Calu3 (cell line): ENCODE data around the gene DSCAML1. TPM values are rescaled to one million over a fixed set of nuclear protein-coding genes. Genes with fewer than 3 reads are reported as not detected.

Experiments
- BruUV-seq: library from RNA; stranded (reverse); fragments of 400-500 nt; replicated peaks from 2 replicates; lab custom pipeline; 2021; lab: Mats Ljungman, UMichigan
- CTCF ChIA-PET: fragments of 300-600 bp; sonication (Branson Sonifier 250); formaldehyde crosslinking; loops from one replicate; lab custom pipeline; 2022; ENCODE audit warnings: antibody characterized with exemption; lab: Charles Lee
- DNase-seq: peaks from one replicate; pipeline ENCODE4 v3.0.0; 2022
- H3K27ac Mint-ChIP-seq: one replicate; pipeline ENCODE4 v1.8.0; 2022; ENCODE audit warnings: mixed read lengths; ENCODE audit not compliant: unreplicated experiment
- H3K27me3 Mint-ChIP-seq: one replicate; pipeline ENCODE4 v1.8.0; 2022; ENCODE audit warnings: mixed read lengths; ENCODE audit not compliant: unreplicated experiment
- H3K36me3 Mint-ChIP-seq: one replicate; pipeline ENCODE4 v1.8.0; 2022; ENCODE audit warnings: mild to moderate bottlenecking, moderate library complexity, mixed read lengths; ENCODE audit not compliant: insufficient read depth, unreplicated experiment
- H3K4me1 Mint-ChIP-seq: one replicate; pipeline ENCODE4 v1.8.0; 2022; ENCODE audit warnings: mild to moderate bottlenecking, low read depth, mixed read lengths; ENCODE audit not compliant: unreplicated experiment
- H3K4me3 Mint-ChIP-seq: one replicate; pipeline ENCODE4 v1.8.0; 2022; ENCODE audit warnings: mild to moderate bottlenecking, low read depth, moderate library complexity, mixed read lengths; ENCODE audit not compliant: unreplicated experiment
- H3K9me3 Mint-ChIP-seq: one replicate; pipeline ENCODE4 v1.8.0; 2022; ENCODE audit warnings: low read depth, mixed read lengths; ENCODE audit not compliant: unreplicated experiment
- intact Hi-C: fragments of 100-400 bp; cut with micrococcal nuclease; formaldehyde crosslinking; loops from one replicate; pipeline ENCODE4 v1.10.0; 2022; ENCODE audit not compliant: unreplicated experiment
- total RNA-seq: library from RNA; stranded (reverse); gene quantifications from 2 replicates; pipeline ENCODE4 v1.2.3, GENCODE V29; 2022
- TF ChIP-seq, protein P1 (sequence below): fragments of 200-600 bp; IDR thresholded peaks from one replicate; pipeline ENCODE4 v1.8.0; 2022; ENCODE audit warnings: antibody characterized with exemption; ENCODE audit not compliant: unreplicated experiment

Gene DSCAML1
- total RNA-seq, 1 experiment from 2014 or later, result 0.07 TPM

DNA sequence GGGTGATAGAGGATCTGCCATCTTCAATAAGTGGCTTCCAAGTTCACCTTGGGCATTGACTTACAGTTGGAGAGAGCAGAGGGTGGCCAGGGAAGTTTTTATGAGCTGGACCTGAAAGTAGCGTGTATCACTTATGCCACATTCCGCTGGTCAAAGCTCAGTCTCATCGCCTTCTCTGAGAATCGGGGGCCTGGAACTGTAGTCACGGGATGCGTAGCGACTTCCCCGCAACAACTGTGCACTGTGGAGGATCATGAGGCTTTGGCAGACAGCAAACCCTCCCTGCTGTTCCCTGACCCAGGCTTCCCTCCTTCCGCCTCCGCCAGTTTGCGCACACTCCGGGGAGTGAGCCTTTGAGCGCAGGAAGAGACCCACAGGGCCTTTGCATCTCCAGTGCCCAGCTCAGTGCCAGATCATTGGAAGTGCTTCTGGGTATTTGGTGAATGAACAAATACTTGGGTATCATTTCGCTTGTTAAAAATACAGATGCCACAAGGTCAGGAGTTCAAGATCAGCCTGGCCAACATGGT, 373.9 kb downstream of the DSCAML1 start:
- no peak for DNase-seq
- no peak overlapping the region for H3K4me3 Mint-ChIP-seq
- intact Hi-C loops, result no loop called here
- BruUV-seq, result no TSS peak
- TF ChIP-seq, protein P1, sequence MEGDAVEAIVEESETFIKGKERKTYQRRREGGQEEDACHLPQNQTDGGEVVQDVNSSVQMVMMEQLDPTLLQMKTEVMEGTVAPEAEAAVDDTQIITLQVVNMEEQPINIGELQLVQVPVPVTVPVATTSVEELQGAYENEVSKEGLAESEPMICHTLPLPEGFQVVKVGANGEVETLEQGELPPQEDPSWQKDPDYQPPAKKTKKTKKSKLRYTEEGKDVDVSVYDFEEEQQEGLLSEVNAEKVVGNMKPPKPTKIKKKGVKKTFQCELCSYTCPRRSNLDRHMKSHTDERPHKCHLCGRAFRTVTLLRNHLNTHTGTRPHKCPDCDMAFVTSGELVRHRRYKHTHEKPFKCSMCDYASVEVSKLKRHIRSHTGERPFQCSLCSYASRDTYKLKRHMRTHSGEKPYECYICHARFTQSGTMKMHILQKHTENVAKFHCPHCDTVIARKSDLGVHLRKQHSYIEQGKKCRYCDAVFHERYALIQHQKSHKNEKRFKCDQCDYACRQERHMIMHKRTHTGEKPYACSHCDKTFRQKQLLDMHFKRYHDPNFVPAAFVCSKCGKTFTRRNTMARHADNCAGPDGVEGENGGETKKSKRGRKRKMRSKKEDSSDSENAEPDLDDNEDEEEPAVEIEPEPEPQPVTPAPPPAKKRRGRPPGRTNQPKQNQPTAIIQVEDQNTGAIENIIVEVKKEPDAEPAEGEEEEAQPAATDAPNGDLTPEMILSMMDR, result no peak
- no peaks in the 10 kb centered on the region for H3K4me1 Mint-ChIP-seq
- H3K36me3 Mint-ChIP-seq, result no peaks in the 10 kb centered on the region
- CTCF ChIA-PET, result no interaction called here
- H3K27ac Mint-ChIP-seq, result no peak overlapping the region
- peaks cover 69% of the 10 kb centered on the region for H3K27me3 Mint-ChIP-seq
- no peaks in the 10 kb centered on the region for H3K9me3 Mint-ChIP-seq

DNA sequence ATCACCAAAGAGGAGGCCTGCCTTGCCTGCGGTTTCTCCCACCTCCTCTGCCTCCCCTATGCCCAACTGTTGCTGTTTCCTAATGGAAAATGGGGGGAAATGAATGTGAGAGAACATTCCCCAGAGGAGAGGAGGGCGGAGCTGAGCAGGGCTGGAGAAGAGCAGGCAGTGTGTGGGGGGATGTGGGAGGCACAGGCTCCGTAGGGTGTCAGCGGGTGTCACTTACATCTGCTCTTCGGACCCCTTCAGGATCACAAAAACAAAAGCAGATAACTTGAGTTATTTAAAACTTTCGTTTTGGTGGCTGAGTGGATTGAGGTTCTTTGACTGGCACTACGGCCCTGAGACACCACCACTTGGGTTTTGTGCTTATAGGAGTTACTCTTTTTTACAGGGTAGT, 375.5 kb downstream of the DSCAML1 start:
- intact Hi-C loops, result no loop called here
- DNase-seq, result no peak
- no peak overlapping the region for H3K27ac Mint-ChIP-seq
- H3K36me3 Mint-ChIP-seq, result no peaks in the 10 kb centered on the region
- H3K27me3 Mint-ChIP-seq, result peaks cover 66% of the 10 kb centered on the region
- H3K9me3 Mint-ChIP-seq, result no peaks in the 10 kb centered on the region
- TF ChIP-seq, protein P1, result no peak
- no peak overlapping the region for H3K4me3 Mint-ChIP-seq
- H3K4me1 Mint-ChIP-seq, result no peaks in the 10 kb centered on the region
- BruUV-seq, result no TSS peak
- CTCF ChIA-PET, result no interaction called here

DNA sequence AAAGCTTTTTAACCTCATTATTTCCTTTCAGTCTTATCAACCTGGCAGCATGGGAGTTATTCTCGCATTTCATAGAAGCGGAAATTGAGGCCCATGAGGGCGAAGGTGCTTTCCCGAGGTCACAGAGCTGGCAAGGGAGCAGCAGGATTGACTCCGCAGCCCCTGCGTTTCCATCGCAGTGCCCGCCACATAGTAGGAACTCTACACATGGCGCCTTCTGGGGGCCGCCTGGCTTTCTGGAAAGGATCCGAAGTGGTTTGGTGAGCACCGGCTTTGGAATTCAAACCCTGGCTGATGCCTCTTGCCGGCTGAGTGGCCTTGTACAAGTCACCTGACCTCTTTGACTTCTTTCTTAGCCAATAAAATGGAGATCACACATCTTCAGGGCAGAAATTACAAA, 376.0 kb downstream of the DSCAML1 start:
- H3K9me3 Mint-ChIP-seq, result no peaks in the 10 kb centered on the region
- no peak overlapping the region for H3K27ac Mint-ChIP-seq
- intact Hi-C loops, result no loop called here
- H3K27me3 Mint-ChIP-seq, result peaks cover 61% of the 10 kb centered on the region
- CTCF ChIA-PET, result no interaction called here
- H3K4me1 Mint-ChIP-seq, result no peaks in the 10 kb centered on the region
- TF ChIP-seq, protein P1, result no peak
- H3K36me3 Mint-ChIP-seq, result no peaks in the 10 kb centered on the region
- no peak for DNase-seq
- BruUV-seq, result no TSS peak
- no peak overlapping the region for H3K4me3 Mint-ChIP-seq

DNA sequence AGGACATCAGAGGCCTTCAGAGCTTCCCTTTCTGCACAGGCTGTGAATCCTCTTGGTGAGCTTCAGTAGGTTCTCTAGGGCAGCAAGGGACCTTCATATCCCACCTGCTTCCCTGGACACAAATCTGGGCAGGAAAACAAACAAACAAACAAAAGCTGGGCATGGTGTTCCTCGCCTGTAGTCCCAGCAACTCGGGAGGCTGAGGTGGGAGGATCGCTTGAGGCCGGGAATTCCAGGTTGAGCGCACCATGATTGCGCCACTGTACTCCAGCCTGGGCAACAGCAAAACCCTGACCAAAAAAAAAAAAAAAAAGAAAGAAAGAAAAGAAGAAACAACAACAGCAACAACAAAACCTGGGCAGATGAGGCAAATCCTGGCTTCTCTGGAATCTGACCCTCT, 376.4 kb downstream of the DSCAML1 start:
- Mint-ChIP-seq H3K27ac (no peak overlapping the region), H3K27me3 (peaks cover 60% of the 10 kb centered on the region), H3K4me1 (no peaks in the 10 kb centered on the region), H3K4me3 (no peak overlapping the region), H3K36me3 (no peaks in the 10 kb centered on the region), H3K9me3 (no peaks in the 10 kb centered on the region)
- DNase-seq, result no peak
- no TSS peak for BruUV-seq
- CTCF ChIA-PET, result no interaction called here
- intact Hi-C loops, result no loop called here
- TF ChIP-seq, protein P1, result no peak
